Astrocyte of the cerebellum (primary cell): ENCODE measurements around the gene NDFIP2.

ENCODE experiments used
- DNase-seq: peaks from one replicate; pipeline ENCODE4 v3.0.0-alpha.2; 2011; ENCODE audit warnings: low read depth
- H3K4me3 ChIP-seq: 2 replicates; pipeline ENCODE4 v1.5.1; 2011; ENCODE audit warnings: mild to moderate bottlenecking, low read depth, low read length, moderate library complexity
- CTCF ChIP-seq: IDR thresholded peaks from 2 replicates; pipeline ENCODE4 v1.5.1; 2012; ENCODE audit warnings: low read length, low read depth, moderate library complexity, mild to moderate bottlenecking; ENCODE audit errors: missing control alignments
- in situ Hi-C: cut with HindIII; loops from 2 replicates; pipeline ENCODE4 v1.10.0; 2017; ENCODE audit warnings: low sequenced_read_pairs

Gene NDFIP2

GRCh38 chr13:79480954-79481684, at the start of gene NDFIP2:
Gene NDFIP2 (plus strand): TSS chr13:79481155. CDS start chr13:79481204, 49 bp downstream.
- TF ChIP-seq CTCF = no peak
- in situ Hi-C loops = no loop called here
- DNase-seq = peak; percentile 55
- H3K4me3 ChIP-seq = peak within 1 kb of the TSS; percentile 97

- in situ Hi-C loops = no loop called here
- no peak for DNase-seq
- H3K4me3 ChIP-seq = no peak overlapping the region
- TF ChIP-seq CTCF = no peak
These were observed 48.9 kb upstream of the NDFIP2 start for GRCh38 chr13:79432086-79432485.

GRCh38 chr13:79432992-79433391, 48.0 kb upstream of the NDFIP2 start:
- in situ Hi-C loops = no loop called here
- H3K4me3 ChIP-seq = no peak overlapping the region
- no peak for TF ChIP-seq CTCF
- no peak for DNase-seq

GRCh38 chr13:79434556-79434955, 46.4 kb upstream of the NDFIP2 start:
- in situ Hi-C loops = no loop called here
- H3K4me3 ChIP-seq = no peak overlapping the region
- no peak for DNase-seq
- TF ChIP-seq CTCF = no peak

- H3K4me3 ChIP-seq = no peak overlapping the region
- DNase-seq = peak; percentile 6
- no peak for TF ChIP-seq CTCF
- in situ Hi-C loops = no loop called here
These were observed 45.4 kb upstream of the NDFIP2 start for GRCh38 chr13:79435561-79435990.

GRCh38 chr13:79439275-79439674, 41.7 kb upstream of the NDFIP2 start:
- TF ChIP-seq CTCF = no peak
- DNase-seq = no peak
- no peak overlapping the region for H3K4me3 ChIP-seq
- in situ Hi-C loops = no loop called here
